Gastroesophageal sphincter (tissue), 3 donors: Measurements from ENCODE around the gene COA6.

Experiments used
- CTCF ChIP-seq, 4 experiments: fragments of 200-600 bp in 2 of 4; fragments of 450-650 bp in 2 of 4; sonication (generic) in 1 of 4; IDR thresholded peaks; one replicate each; pipeline ENCODE4 v1.5.1; 2017 to 2019; ENCODE audit warnings: antibody characterized with exemption in 4 of 4, mild to moderate bottlenecking in 2 of 4, moderate library complexity in 2 of 4
- POLR2A ChIP-seq, 2 donors: fragments of 450-650 bp; IDR thresholded peaks; one replicate each; pipeline ENCODE4 v1.6.1; 2017; ENCODE audit warnings: antibody characterized with exemption in 2 of 2, mild to moderate bottlenecking in 2 of 2, moderate library complexity in 1 of 2
- POLR2AphosphoS5 ChIP-seq: sonication (generic); formaldehyde crosslinking; IDR thresholded peaks from one replicate; pipeline ENCODE4 v1.6.1; 2017; ENCODE audit warnings: antibody characterized with exemption

- TF ChIP-seq CTCF (IDR thresholded peaks at IDR 0.05), result no peak
- TF ChIP-seq POLR2A (IDR thresholded peaks at IDR 0.05), result no peak
- TF ChIP-seq POLR2AphosphoS5, result no peak
These were observed 35.5 kb downstream of the COA6 start for GRCh38 chr1:234408757-234409156.
